Fibroblast of mammary gland (primary cell): Measurements from ENCODE around the gene COL6A6.
A peak's percentile ranks its signal among the peaks of the same experiment; 100 is the strongest.

Experiments
- DNase-seq: peaks from one replicate; pipeline ENCODE4 v3.0.0-alpha.2; 2010; ENCODE audit warnings: low read depth
- H3K4me3 ChIP-seq: 2 replicates; pipeline ENCODE4 v1.5.1; 2011; ENCODE audit warnings: low read depth, mild to moderate bottlenecking, low read length, moderate library complexity; ENCODE audit not compliant: control insufficient read depth
- CTCF ChIP-seq: conservative IDR thresholded peaks from 2 replicates; pipeline ENCODE4 v1.5.1; 2011; ENCODE audit warnings: low read depth, low read length, inconsistent platforms; ENCODE audit not compliant: control insufficient read depth, insufficient read depth

The COL6A6 gene

GRCh38 chr3:130516645-130517512, at the start of gene COL6A6:
Gene COL6A6 (plus strand): TSS chr3:130517177. CDS start chr3:130560365, 43,188 bp downstream.
- peak; percentile 4 for DNase-seq
- TF ChIP-seq CTCF: no peak
- H3K4me3 ChIP-seq: no peak within 1 kb of the TSS

- no peak for DNase-seq
- no peak overlapping the region for H3K4me3 ChIP-seq
- TF ChIP-seq CTCF: no peak
Measured at GRCh38 chr3:130468311-130468710, 48.7 kb upstream of the COL6A6 start.

GRCh38 chr3:130470126-130470525, 46.9 kb upstream of the COL6A6 start:
- no peak for DNase-seq
- H3K4me3 ChIP-seq: no peak overlapping the region
- TF ChIP-seq CTCF: no peak

- no peak for DNase-seq
- H3K4me3 ChIP-seq: no peak overlapping the region
- no peak for TF ChIP-seq CTCF
Measured at GRCh38 chr3:130473416-130473815, 43.6 kb upstream of the COL6A6 start.

GRCh38 chr3:130480736-130481135, 36.2 kb upstream of the COL6A6 start:
- peak; percentile 72 for DNase-seq
- peak; percentile 68 for TF ChIP-seq CTCF

GRCh38 chr3:130488288-130488687, 28.7 kb upstream of the COL6A6 start:
- TF ChIP-seq CTCF: no peak
- DNase-seq: peak; percentile 53
- H3K4me3 ChIP-seq: no peak overlapping the region

More at GRCh38 chr3:130480736-130481135, 36.2 kb upstream of the COL6A6 start:
- H3K4me3 ChIP-seq: no peak overlapping the region
